HG02678 (cell line): ENCODE results near the gene PPM1K.
"Not testable (repeated sequence)": the region's sequence is repeated elsewhere in the genome, so short reads cannot be mapped to it uniquely, and the experiment has no call there.

ENCODE experiments used
- ATAC-seq: cut with Tn5 transposase; IDR thresholded peaks from one replicate; pipeline ENCODE4 v1.9.1; 2021; ENCODE audit warnings: mild to moderate bottlenecking, moderate library complexity; ENCODE audit not compliant: unreplicated experiment

Gene PPM1K

DNA sequence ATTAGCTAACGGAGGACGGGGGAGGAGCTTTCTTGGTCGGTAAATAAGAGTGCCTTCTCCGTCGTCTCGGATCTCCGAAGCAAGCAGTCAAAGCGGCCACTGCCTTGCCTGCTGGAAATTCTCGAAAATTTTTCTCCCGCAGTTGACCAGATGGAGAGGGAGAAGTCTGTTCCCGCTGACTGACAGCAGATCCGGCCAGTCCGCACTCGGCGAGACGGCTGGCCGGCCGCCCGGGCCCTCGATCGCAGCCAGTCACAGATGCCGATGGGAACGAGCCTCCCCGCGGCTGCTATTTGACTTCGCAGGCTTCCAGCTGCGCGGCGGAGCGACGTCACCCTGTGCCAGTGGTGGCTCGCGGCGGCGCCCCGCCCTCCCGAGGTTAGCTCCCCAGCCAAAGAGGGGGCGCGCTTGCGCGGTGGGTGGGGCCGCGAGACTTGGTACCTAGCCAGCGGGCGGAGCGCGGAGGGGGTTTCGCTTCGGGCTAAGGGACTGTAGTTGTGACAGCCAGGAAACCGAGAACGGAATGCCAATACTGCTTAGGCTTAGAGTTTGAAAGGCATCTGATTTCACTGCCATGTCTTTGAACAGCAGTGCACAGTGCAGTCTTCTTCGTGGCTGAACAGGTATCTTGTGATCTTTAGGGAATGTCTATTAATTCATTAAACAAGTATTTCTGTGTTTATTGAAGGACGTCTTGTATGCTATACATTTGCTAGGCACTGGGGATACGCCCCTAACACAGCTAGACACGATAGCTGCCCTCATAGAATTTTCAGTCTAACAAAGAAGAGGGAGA lies at the start of gene PPM1K:
Gene PPM1K (minus strand): TSS at position 123 of the 796 bp plus-strand sequence. CDS start 5,978 bp downstream, outside the sequence.
- peak; percentile 86 for ATAC-seq

DNA sequence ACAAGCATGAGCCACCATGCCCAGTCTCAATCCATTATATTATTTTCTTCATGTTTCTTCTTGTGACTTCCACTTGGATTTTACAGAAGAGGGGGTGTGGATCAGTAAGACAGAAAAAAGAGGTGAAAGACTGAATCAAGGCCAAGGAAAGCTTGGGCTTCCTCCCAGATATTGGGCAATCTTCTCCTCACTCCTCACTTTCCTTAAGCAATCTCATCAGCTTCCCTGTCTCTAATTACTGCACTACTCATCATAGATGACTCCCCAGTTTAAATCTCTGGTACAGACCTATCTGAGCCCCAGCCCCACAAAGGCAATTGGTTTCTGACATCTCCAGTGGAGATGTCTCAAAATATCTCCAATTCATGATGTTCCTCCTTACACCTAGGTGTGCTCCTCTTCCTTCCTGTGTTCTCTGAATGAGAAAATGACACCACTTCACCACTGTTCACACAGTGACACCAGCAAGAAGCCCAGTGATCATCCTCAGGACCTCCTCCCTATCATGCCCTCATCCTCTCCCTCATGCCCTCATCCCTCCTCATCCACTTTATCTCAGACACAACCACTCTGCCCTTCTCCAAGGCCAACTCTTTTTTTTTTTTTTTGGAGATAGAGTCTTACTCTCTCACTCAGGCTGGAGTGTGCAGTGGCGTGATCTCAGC lies 49.5 kb upstream of the PPM1K start:
- no peak for ATAC-seq

DNA sequence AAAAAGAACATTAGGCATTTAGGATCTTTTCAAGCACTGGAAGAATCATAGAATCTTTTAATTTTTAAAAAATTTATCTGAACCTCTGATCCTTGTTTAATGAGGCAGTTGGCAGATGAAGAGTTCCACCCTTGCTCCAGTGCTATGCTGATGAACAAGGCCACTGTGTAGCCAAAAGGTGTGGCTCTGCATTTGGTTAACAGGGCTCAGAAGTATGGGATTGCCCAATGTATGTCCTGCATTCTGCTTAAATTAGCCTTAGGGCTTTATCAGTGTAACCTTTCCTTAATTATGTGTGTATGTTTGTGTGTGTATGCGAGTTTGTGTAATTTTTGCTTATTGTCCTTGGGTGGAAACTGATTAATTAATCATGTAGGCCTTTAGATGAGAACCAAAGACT lies 43.3 kb upstream of the PPM1K start:
- no peak for ATAC-seq

DNA sequence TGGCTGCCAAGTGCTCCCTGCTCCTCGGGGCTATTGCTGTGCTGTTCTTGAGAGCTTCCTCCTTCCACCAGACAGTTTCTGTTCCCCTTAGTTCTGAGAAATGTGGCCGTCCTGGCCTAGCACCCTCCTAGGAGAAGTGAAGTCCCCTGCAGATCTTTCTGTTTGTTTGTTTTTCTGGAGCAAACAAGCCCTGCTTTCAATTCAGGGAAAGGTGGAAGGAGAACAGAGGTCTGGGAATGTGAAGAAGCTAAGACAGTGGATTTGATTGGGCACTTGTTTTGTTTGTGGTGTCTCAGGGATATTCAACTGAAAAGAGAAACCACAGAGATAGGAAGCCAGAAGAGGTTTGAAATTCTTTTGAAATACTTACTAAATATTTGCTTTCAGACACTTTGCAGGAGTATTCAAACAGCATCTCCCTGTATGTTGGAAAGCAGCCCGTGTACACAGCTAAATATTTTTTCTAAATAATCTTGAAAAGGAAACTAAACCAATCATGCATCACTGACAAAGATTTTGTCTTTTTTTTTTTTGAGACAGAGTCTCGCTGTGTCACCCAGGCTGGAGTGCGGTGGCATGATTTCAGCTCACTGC lies 36.5 kb upstream of the PPM1K start:
- peak; percentile 99 for ATAC-seq

DNA sequence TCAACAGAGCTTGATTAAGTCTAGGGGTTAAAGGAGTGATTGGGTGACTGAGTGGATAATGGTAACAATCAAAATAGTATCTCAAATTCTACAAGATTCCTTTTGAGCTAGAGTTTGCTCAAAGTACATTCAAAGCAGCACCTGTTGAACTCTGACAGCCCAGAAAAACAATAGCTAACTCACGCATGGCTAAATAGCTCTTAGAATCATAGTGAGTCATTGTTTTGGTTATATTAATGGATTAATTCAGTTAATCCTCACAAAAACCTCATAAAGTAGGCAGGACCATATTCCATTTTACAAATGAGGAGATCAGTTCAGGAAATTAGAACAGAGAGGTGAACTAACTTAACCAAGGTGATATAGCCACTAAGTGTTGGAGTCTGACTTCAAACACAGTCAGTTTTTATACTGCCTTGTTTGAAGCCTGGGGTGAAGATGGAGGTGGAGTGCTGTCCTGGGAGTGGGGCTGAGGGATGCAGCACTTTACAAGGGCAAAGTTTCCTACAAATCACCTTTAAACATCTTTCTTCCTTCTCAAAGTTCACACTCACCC lies 35.9 kb upstream of the PPM1K start:
- ATAC-seq = peak; percentile 53

DNA sequence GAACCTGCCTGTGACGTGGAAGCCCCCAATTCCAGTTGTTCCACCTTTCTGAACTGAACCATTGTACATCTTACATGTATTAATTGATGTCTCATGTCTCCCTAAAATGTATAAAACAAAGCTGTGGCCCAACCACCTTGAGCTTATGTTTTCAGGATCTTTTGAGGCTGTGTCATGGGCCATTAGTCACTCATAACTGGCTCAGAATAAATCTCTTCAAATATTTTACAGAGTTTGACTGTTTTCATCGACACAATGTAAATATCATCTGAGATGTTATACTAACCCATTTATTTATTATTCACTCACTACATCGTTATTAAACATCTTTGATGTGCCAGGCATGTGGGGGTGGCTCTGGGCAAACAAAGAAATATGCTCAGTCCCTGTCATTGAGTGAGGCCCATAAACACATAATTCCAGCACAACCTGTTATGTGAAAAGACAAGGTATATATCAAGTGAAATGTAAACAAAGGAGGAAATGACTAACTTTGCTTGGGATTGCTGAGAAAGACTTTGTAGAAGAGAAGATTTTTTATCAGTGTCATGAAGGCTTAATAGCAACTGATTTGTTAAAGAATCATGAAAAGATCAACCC lies 34.5 kb upstream of the PPM1K start:
- no peak for ATAC-seq

DNA sequence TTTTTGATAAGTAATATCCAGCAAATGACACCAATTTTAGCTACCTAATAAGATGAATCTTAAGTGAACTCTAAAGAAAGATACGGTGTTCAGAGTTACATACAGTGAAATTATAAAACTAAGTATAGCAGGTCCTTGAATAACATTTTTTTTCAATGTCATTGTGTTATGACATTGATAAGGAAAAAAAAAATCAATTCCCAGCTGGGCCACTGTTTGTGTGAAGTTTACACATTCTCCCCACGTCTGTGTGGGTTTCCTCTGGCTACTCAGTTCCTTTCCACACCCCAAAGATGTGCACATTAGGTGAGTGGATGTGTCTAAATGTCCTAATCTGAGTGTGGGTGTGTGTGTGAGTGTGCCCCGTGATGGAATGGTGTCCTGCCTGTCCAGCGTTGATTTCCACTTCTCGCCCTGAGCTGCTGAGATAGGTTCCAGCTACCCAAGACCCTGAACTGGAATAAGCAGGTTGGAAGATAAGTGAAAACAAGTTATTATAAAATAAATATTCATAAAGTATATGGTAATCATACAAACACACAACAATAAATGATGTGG lies 31.2 kb upstream of the PPM1K start:
- ATAC-seq = no peak

DNA sequence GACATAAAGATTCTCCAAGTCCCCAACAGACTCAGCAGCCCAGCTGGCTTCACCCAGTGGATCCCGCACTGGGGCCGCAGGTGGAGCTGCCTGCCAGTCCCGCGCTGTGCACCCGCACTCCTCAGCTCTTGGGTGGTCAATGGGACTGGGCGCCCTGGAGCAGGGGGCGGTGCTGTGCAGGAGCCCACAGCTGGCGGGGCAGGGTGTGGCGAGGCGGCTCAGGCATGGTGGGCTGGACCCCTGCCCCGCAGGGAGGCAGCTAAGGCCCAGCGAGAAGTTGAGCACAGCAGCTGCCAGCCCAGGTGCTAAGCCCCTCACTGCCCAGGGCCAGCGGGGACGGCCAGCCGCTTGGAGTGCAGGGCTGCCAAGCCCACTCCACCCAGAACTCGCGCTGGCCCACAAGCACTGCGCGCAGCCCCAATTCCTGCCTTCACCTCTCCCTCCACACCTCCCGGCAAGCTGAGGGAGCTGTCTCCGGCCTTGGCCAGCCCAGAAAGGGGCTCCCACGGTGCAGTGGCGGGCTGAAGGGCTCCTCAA lies 28.8 kb upstream of the PPM1K start:
- not testable (repeated sequence) for ATAC-seq

DNA sequence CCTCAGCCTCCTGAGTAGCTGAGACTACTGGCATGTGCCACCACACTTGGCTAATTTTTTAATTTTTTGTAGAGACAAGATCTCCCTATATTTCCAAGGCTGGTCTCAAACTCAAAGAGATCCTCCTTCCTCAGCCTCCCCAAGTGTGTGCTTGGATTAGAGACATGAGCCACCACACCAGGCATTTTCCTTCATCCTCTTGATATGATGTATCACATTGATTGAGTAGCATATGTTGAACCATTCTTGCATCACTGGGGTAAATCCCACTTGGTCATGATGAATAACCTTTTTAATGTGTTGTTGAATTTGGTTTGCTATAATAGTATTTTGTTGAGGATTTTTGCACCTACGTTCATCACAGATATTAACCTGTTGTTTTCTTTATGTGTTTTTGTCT lies 24.2 kb upstream of the PPM1K start:
- no peak for ATAC-seq

DNA sequence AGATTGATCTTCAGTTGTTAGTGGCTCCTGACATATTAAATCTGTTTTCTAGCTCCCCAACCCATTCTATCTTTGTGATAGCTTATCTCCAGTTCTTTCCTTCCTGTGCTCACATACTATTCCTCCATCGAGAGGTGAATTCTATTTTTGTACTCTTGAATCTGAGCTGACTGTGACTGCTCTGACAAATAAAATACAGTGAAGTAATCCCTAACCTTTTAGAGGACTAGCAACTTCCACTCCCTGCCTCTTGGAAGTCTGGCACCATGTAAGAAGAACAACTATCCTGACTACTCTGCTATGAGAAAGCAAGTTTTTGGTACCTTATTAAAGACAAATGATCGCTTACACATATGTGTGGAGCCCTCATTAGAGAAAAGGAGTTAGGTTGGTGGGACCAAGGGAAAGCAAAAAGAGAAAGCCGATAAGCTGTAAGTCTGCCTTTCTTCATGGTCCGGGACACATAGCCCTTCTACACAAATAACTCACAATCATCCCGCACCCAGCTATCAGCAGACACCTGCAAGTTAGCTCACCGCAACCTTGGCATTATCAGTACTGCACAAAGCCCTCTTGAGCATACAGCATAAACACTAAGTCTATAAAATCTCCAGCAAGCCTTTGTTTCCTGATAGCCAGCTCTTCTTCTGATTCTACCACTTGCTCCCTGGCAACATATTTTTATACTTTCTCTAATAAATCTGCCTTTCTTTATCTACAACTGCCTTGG lies 13.5 kb upstream of the PPM1K start:
- no peak for ATAC-seq

DNA sequence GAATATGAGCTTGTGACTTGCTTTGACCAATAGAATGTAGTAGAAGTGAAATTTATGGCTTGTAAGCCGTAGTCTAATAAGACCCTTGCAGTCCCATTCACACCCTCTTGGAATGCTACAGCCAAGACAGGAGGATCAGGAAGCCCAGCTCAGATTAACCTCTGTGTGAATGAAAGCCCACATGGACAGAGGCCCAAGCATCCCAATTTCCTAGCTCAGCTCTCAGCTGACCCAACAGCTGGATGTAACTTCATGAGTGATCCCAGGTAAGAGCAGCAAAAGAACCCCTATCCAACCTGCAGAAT lies 12.8 kb upstream of the PPM1K start:
- ATAC-seq = no peak

DNA sequence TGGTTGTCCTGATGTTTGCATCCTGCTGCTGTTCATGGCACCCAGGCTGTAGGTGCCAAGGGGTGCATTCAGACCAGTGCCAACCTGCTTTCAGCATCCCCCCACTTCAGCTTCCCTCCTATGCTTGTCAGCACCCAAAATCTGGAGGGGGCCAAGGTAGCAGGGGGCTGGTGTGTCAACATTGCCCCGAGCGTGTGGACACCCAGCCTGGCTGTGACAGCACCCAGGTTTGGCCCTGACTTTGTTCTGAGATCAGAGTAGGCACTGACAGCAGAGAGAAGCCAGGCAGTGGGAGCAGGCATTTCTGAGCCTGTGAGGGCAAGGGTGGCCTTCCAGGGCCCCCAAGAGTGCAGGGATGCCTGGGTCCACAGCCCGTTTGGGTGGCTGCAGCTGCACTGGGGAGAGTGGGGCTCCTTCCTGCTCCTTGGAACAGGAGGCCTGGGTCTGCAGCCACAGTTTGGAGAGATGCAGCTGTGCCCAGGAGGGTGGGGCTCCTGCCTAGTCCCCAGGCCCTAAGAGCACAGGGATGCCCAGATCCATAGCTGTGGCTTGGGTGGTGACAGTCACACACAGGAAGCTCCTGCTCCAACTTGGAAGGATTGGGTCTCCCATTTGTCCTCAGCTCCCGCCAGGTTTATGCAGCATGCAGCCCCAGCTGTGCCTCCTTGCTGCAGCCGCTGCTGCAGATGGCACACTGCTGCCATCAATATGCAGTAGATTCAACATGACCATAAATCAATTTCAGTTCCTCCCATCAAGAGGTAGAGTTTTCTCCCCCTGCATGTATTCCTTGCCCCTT lies 12.3 kb upstream of the PPM1K start:
- no peak for ATAC-seq

DNA sequence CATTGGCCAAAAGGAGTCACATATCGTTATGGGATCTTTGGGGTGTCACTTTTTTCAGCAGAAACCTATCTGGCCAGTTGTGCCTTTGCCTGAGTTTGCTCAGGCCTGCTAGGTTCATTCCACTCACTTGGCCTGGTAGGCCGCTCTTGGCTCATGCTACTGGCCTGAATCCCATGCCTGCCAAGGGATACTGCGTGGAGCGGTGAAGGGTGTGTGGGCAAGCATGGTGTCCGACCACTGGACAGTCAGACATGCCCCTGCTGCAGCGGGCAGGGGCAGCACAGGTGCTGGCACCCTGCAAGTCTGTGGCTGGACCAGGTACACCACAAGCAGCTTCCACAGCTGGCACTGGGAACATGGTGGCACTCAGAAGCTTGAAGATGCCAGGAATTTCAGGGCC lies 11.3 kb upstream of the PPM1K start:
- ATAC-seq = no peak

DNA sequence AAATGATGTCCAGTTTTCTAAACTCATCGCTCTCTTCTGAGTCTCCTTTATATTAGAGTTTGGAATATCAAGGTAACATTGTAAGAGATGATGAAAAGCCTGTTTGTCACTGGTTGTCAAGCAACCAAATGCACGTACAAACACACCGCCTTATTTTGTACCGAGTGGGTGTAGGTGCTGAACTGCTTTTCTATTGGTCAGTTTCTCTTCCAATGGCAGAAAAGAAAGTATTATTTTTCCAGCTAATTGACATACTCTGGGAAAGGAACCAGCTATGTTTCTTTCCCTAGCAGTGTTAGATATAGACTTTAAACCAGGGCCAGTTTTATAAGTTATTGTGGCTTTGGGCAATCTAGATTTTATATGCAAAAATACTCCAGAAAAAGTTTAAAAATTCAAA lies 6.6 kb upstream of the PPM1K start:
- ATAC-seq = no peak

DNA sequence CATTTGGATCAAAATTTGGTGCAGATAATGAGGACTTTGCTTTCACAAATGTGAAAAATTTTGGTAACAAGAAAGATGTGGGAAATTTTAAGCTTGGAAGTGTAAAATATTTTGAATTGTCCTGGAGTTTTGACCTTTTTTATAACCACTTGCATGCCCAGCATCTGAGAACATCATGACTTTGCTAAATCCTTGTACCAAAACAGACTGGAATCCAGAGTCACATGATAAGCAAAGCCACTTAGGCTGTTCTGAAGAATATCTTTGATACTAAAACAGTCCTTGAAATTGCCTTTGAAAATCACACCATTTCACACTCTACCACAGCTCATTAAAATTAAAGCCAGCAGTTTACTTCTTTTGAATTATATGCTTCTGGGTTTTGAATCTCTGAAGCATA lies 2.5 kb upstream of the PPM1K start:
- no peak for ATAC-seq

DNA sequence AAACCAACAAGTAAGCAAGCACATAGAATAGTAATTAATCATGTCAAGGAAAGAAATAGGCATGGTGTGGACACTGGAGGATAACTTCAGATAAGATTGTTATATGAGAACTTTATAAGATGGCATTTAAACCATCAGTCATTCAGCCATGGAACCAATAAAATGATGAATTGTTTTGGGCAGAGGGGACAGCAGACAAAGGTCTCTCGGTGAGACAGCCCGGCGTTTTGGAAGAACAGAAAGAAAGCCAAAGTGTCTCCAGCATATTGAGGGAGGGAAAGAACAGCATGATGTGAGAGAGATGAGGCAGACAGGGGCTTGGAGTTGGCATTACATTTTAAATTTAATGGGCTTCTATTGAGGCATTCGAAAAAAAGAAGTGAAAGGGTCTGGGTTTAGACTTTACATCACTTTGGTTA lies 883 bp upstream of the PPM1K start:
- no peak for ATAC-seq

DNA sequence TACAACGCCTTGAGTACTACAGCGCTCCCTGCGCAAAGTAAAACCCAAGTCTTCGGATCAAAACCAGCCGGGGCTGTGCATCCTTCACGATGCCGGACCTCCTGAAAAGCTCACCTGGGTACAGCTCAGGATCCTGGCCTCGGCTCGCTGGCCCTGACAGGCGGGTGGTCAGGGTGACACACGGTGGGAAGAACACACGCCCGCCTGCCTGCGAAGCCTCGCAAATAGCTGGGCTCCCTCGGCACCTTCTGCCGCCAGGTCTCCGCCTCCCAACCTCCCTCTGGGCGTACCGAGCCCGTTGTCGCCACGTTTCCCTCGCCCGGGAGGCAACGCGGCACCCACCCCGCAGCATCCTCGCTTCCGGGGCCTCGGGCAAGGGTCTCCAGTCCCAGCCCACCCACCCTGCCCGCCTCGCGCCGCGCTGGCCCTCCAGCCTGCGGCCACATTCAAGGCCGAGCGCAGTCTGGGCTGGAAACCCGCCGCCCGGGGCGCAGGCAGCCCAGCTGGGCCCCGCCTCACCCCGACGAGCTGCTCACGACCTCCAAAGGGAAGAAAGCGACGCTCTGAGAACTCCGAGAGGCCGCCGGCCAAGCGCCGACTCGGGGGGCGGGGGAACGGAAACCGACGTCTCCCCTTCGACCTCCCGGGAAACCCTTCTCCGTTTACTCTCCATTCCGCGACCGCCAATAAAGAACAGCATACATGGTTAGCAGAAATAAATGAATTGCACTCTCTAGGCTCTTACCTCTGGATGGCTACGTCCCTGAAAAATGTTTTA lies 511 bp downstream of the PPM1K start:
- ATAC-seq = peak; percentile 19

DNA sequence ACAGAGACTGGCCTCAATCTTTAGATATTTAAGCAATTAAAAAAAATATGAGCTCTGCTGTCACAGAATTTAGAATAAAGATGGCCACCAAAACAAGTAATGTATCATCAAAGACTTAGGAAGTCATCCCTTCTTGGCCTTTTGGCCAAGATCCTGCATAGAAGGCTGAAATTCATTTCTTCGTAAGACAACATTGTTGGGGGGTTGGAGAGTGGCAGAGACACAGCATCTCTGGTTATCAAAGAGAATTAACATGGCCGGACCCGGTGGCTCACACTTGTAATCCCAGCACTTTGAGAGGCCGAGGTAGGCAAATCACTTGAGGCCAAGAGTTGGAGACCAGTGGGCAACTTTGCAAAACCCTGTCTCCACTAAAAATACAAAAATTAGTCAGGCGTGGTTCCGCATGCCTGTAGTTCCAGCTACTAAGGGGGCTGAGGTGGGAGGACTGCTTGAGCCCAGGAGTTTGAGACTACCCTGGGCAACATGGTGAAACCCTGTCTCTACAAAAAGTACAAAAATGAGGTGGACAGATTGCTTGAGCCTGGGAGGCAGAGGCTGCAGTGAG lies 4.0 kb downstream of the PPM1K start:
- ATAC-seq = no peak
